ENCODE measurements around the gene RNF43. TPM values are rescaled to one million over a fixed set of nuclear protein-coding genes. Genes with fewer than 3 reads are reported as not detected.

The RNF43 gene
- total RNA-seq, 4 donors from 2014 or later: 1.5 to 8.5 (median 4.1) TPM; not detected in 1

GRCh38 chr17:58410714-58411407 lies 6.5 kb downstream of the RNF43 start:
- intact Hi-C loops (cut with DNase I; ENCODE audit: low total_unique reads): no loop called here
- Histone ChIP-seq H3K9me3 (no peaks in the 10 kb centered on the region), H3K27ac (no peak overlapping the region), H3K4me3 (no peak overlapping the region), H3K4me1 (no peaks in the 10 kb centered on the region), H3K27me3 (no peaks in the 10 kb centered on the region), H3K36me3 (no peaks in the 10 kb centered on the region)
- no peak for DNase-seq
- TF ChIP-seq CTCF (IDR thresholded peaks at IDR 0.05) (no peak), POLR2A (IDR thresholded peaks at IDR 0.05) (no peak)

- Histone ChIP-seq H3K9me3 (no peaks in the 10 kb centered on the region), H3K36me3 (no peaks in the 10 kb centered on the region), H3K27ac (no peak overlapping the region), H3K4me3 (no peak overlapping the region), H3K27me3 (no peaks in the 10 kb centered on the region), H3K4me1 (no peaks in the 10 kb centered on the region)
- no peak for DNase-seq
- intact Hi-C loops (cut with DNase I; ENCODE audit: low total_unique reads): no loop called here
- TF ChIP-seq CTCF (IDR thresholded peaks at IDR 0.05): no peak
- no peak for TF ChIP-seq POLR2A (IDR thresholded peaks at IDR 0.05)
These were observed 7.9 kb downstream of the RNF43 start for GRCh38 chr17:58409432-58409831.

GRCh38 chr17:58403311-58403710 lies 14.0 kb downstream of the RNF43 start:
- Histone ChIP-seq H3K9me3 (no peaks in the 10 kb centered on the region), H3K4me3 (no peak overlapping the region), H3K36me3 (no peaks in the 10 kb centered on the region), H3K27me3 (no peaks in the 10 kb centered on the region), H3K27ac (no peak overlapping the region), H3K4me1 (no peaks in the 10 kb centered on the region)
- no peak for TF ChIP-seq POLR2A (IDR thresholded peaks at IDR 0.05)
- TF ChIP-seq CTCF (IDR thresholded peaks at IDR 0.05): no peak
- DNase-seq: no peak
- intact Hi-C loops (cut with DNase I; ENCODE audit: low total_unique reads): no loop called here

- intact Hi-C loops (cut with DNase I; ENCODE audit: low total_unique reads): no loop called here
- H3K4me1 ChIP-seq: no peaks in the 10 kb centered on the region
- no peak overlapping the region for H3K4me3 ChIP-seq
- TF ChIP-seq CTCF (IDR thresholded peaks at IDR 0.05) (no peak), POLR2A (IDR thresholded peaks at IDR 0.05) (no peak)
- H3K36me3 ChIP-seq: no peaks in the 10 kb centered on the region
- no peaks in the 10 kb centered on the region for H3K27me3 ChIP-seq
- H3K27ac ChIP-seq: no peak overlapping the region
- no peaks in the 10 kb centered on the region for H3K9me3 ChIP-seq
- DNase-seq: no peak
These were observed 14.7 kb downstream of the RNF43 start for GRCh38 chr17:58402679-58403078.

- DNase-seq: no peak
- TF ChIP-seq CTCF (IDR thresholded peaks at IDR 0.05) (no peak), POLR2A (IDR thresholded peaks at IDR 0.05) (no peak)
- Histone ChIP-seq H3K4me1 (no peaks in the 10 kb centered on the region), H3K27ac (no peak overlapping the region), H3K9me3 (no peaks in the 10 kb centered on the region), H3K27me3 (no peaks in the 10 kb centered on the region), H3K36me3 (no peaks in the 10 kb centered on the region), H3K4me3 (no peak overlapping the region)
- intact Hi-C loops (cut with DNase I; ENCODE audit: low total_unique reads): no loop called here
These were observed 15.3 kb downstream of the RNF43 start for GRCh38 chr17:58402047-58402446.
